GM10248 (cell line): Measurements from ENCODE around the gene SH3RF1.

Experiments
- CTCF ChIA-PET: fragments of 300-600 bp; sonication (Branson Sonifier 250); formaldehyde crosslinking; extraction: SDS; loops from one replicate; lab custom pipeline; 2021; ENCODE audit warnings: antibody characterized with exemption; lab: Yijun Ruan, JAX
- POLR2A ChIA-PET: fragments of 350-650 bp; sonication (Branson Sonifier 250); formaldehyde crosslinking; extraction: SDS; loops from one replicate; lab custom pipeline; 2020; ENCODE audit warnings: antibody characterized with exemption; lab: Yijun Ruan, JAX
- DNase-seq: peaks from one replicate; pipeline ENCODE4 v3.0.0; 2012; ENCODE audit errors: extremely low spot score
- TF ChIP-seq, protein P1 (sequence below): IDR thresholded peaks from 2 replicates; pipeline ENCODE4 v1.5.1; 2012; ENCODE audit warnings: mild to moderate bottlenecking, low read depth; ENCODE audit errors: extremely low read depth, missing control alignments, control extremely low read depth

SH3RF1 gene

GRCh38 chr4:169090484-169091215 is 180.1 kb downstream of the SH3RF1 start:
- POLR2A ChIA-PET: no interaction called here
- TF ChIP-seq, protein P1, sequence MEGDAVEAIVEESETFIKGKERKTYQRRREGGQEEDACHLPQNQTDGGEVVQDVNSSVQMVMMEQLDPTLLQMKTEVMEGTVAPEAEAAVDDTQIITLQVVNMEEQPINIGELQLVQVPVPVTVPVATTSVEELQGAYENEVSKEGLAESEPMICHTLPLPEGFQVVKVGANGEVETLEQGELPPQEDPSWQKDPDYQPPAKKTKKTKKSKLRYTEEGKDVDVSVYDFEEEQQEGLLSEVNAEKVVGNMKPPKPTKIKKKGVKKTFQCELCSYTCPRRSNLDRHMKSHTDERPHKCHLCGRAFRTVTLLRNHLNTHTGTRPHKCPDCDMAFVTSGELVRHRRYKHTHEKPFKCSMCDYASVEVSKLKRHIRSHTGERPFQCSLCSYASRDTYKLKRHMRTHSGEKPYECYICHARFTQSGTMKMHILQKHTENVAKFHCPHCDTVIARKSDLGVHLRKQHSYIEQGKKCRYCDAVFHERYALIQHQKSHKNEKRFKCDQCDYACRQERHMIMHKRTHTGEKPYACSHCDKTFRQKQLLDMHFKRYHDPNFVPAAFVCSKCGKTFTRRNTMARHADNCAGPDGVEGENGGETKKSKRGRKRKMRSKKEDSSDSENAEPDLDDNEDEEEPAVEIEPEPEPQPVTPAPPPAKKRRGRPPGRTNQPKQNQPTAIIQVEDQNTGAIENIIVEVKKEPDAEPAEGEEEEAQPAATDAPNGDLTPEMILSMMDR: no peak
- DNase-seq: no peak
- CTCF ChIA-PET: no interaction called here

- POLR2A ChIA-PET: no interaction called here
- DNase-seq: no peak
- TF ChIP-seq, protein P1: no peak
- CTCF ChIA-PET: interaction anchor here (1.5 kb wide), 1 partner anchor 10 kb away, joined by 5 read pairs; no protein-coding TSS in a partner anchor
These were observed 181.8 kb downstream of the SH3RF1 start for GRCh38 chr4:169089004-169089403.

- CTCF ChIA-PET: interaction anchor here (0.9 to 1.7 kb wide), 3 partner anchors 12 to 162 kb away, joined by 3 to 5 read pairs (median 4); no protein-coding TSS in a partner anchor
- POLR2A ChIA-PET: interaction anchor here (0.5 kb wide), 1 partner anchor 534 kb away, joined by 3 read pairs; no protein-coding TSS in a partner anchor
- DNase-seq: no peak
- TF ChIP-seq, protein P1: no peak
These were observed 185.8 kb downstream of the SH3RF1 start for GRCh38 chr4:169084954-169085353.

DNA sequence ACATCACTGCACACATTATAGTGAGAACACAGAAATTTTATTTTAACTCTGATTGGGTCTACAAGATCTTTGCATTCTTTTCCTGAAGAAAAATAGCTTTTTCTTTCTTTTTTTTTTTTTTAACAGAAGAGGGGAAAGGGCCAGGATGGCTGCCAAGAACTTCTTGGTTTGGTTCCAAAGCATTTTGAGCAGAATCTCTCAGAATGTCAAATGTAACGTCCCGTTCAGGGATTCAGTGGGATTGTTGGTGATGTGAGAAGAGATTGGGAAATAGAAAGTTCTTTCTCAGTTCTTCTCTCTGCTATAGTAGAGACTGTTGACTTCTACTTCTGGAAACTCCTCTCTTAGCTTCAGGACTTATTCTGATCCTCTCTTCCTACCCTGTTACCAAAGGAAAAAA is 189.8 kb downstream of the SH3RF1 start:
- CTCF ChIA-PET: interaction anchor here (1.0 to 1.7 kb wide), 2 partner anchors 16 to 189 kb away, joined by 3 to 4 read pairs; no protein-coding TSS in a partner anchor

DNA sequence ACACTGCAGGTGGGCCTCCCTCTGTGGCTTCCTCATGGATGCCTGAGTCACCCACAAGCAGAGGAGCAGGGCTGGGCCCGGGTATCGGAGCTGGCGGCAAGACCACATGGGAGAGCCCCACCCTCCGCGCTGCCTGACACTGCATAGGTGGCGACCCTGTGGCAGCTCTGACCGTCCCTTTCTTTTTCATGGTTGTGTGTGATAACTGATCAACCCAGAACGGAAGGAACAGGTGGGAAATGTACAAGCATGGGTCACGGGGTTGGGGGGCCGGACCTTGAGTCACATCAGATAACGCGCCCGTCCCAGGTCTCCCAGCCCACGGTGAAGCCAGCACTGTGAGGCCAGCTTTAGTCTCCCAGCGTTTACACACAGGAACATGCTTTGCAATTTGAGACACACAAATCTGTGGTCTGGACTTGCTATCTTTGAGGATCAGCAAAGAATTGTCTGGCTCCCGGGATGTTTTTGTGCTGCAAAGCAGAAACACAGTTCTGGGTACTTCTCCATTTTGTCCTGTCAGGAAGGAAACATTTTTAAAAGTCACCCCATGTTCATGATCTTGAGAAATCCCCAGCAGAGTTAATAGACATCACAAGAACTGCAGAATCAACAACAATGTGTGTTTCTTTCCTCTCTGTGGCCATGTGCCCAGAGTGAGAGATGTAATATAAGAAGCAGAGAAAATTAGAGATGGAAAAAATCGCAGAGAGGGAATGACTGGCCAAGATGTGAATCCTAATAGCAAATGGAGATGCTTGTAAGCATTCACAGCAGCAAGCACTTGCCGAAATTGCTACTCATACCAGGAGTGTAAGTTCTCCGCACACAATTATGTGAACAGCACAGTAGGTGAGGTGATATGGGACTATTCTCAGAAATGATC is 190.6 kb downstream of the SH3RF1 start:
- CTCF ChIA-PET: no interaction called here
- POLR2A ChIA-PET: interaction anchor here (0.5 kb wide), 1 partner anchor 70 kb away, joined by 3 read pairs; the partner anchor contains the start of gene CBR4
- TF ChIP-seq, protein P1: no peak
- DNase-seq: peak; percentile 61

More for the DNA sequence above, 189.8 kb downstream of the SH3RF1 start:
- no peak for DNase-seq
- POLR2A ChIA-PET: interaction anchor here (0.7 kb wide), 1 partner anchor 17 kb away, joined by 7 read pairs; no protein-coding TSS in a partner anchor
- TF ChIP-seq, protein P1: no peak

DNA sequence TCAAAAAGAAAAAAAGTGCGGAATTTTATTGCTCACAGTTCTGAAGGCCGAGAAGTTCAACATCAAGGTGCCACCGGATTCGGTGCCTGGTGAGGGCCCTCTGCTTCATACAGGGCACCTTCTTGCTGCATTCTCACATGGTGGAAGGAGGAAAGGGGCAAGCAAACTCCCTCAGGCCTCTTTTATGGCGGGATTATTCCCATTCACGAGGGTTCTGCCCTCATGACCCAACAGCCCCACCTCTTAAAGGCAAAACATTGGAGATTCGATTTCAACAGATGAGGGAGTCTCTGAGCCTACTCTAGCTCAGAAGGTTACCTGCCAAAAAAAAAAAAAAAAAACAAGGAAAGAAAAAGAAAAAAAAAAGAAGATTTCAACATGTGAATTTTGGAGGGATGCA is 196.6 kb downstream of the SH3RF1 start:
- no peak for DNase-seq
- TF ChIP-seq, protein P1: no peak
- POLR2A ChIA-PET: interaction anchor here (0.6 to 0.7 kb wide), 2 partner anchors 14 to 1990 kb away, joined by 6 to 12 read pairs; no protein-coding TSS in a partner anchor
- CTCF ChIA-PET: interaction anchor here (1.3 kb wide), 1 partner anchor 44 kb away, joined by 3 read pairs; no protein-coding TSS in a partner anchor
